NCI-H2196 (cell line): Measurements from ENCODE around the gene AKAP12.
A peak's percentile ranks its signal among the peaks of the same experiment; 100 is the strongest.
"Not testable (repeated sequence)": the region's sequence is repeated elsewhere in the genome, so short reads cannot be mapped to it uniquely, and the experiment has no call there.

Source experiments
- DNase-seq: peaks from one replicate; lab custom pipeline; 2025; ENCODE audit not compliant: unreplicated experiment; lab: John Stamatoyannopoulos, UW

AKAP12 gene

GRCh38 chr6:151307501-151307900 lies 67.7 kb downstream of the AKAP12 start:
- DNase-seq = no peak

- DNase-seq = no peak
Observed at GRCh38 chr6:151309619-151310018, 69.9 kb downstream of the AKAP12 start.

DNA sequence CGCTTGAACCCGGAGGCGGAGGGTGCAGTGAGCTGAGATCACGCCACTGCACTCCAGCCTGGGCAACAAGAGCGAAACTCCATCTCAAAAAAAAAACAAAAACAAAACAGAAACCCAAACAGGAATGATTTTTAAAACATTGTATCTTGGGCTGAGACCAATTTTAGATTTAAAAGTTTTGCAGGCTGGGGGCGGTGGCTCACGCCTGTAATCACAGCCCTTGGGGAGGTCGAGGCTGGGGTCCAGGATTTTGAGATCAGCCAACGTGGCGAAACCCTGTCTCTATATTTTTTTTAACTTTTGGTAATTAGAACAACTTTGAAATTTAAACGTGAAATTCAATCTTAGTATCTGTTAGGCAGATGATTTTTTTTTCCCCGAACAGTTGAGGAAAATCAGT lies 70.5 kb downstream of the AKAP12 start:
- DNase-seq = no peak

GRCh38 chr6:151310852-151311767 lies 71.3 kb downstream of the AKAP12 start:
- DNase-seq = no peak

- peak; percentile 78 for DNase-seq
Observed at GRCh38 chr6:151313066-151313491, 73.3 kb downstream of the AKAP12 start.

- not testable (repeated sequence) for DNase-seq
Observed at GRCh38 chr6:151315661-151316060, 75.9 kb downstream of the AKAP12 start.

DNA sequence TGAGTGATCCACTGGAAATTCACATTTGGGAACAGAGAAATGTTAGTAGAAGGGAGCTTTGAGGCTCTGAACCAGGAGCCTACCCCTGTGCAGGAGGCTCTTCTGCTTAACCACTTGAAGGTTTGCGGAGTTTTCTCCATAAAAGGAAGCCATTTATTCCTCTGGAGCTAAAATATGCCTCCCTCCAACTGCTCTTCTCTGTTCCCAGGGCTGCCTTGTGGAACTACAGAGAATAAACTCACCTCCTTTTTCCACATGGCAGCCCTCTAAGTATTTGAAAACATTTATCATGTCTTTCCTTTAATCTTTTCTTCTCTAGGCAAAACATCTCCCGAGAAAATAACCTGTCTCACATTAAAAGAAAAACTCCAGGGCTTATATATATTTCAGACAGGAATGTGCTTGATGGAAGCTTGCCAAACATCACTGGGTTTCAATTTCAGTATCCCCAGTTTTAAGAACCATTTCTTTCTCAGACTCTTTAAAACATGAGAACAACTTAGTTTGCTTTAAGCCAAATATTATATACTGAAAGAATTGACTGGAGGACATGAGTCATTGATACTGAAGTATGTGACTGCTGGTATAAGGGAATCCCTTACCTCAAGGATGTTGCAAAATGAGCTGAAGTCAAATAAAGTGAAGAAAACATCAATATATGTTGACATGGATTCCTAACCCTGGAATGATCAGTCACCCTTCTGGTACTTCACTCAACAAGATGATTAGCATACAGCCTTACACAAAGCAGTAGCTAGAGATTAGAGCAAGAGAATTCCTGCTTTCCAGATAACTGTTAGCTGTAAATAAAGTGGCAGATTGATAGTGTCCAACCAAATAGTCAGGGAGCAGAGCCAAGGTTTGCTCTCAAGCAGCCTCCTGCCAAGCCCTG lies 77.6 kb downstream of the AKAP12 start:
- DNase-seq = no peak

DNA sequence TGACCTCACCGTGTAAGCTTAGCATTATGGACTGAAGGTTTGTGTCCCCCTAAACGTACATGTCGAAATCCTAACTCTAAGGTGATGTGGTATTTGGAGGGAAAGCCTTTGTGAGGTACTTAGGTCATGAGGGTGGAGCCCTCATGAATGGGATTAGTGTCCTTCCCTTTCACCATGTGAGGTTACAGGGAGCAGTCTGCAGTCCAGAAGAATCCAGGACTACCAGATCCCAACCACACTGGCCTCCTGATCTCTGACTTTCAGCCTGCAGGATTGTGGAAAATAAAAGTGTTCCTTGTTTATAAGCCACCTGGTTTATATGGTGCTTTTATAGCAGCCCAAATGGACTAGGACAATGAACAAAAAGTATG lies 78.2 kb downstream of the AKAP12 start:
- no peak for DNase-seq

- no peak for DNase-seq
Observed at GRCh38 chr6:151320140-151320539, 80.4 kb downstream of the AKAP12 start.

DNA sequence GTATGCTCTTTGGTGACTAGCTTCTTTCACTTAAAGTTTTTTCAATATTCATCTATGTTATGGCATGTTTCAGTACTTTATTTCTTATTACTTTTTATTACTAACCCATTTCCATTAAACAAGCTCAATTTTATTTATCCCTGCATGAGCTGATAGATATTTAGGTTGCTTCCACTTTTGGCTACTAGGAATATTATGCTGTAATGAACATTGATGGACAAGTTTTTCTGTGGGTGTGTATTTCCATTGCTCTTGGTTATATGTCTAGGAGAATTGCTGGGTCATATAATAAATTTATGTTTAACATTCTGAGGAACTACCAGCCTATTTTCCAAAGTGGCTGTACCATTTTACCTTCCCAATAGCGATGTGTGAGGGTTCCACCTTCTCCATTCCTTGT lies 81.7 kb downstream of the AKAP12 start:
- DNase-seq = no peak

DNA sequence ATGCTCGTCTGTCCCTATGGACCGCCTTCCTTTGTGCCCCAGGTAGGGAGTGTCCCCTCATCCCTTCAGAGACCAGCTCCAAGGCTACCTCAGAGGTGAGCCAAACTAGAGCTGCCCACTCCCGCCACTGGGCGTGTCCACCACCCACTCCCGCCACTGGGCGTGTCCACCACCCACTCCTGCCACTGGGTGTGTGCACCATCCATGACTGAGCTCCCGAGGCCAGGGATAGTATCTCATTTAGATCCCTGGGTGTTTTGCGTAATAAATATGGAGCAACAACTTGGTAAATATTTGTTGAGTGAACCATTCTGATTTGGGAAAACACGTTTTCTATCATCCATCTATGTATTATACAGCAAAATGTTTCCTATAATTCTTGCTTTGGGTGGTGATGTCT lies 82.8 kb downstream of the AKAP12 start:
- no peak for DNase-seq

DNA sequence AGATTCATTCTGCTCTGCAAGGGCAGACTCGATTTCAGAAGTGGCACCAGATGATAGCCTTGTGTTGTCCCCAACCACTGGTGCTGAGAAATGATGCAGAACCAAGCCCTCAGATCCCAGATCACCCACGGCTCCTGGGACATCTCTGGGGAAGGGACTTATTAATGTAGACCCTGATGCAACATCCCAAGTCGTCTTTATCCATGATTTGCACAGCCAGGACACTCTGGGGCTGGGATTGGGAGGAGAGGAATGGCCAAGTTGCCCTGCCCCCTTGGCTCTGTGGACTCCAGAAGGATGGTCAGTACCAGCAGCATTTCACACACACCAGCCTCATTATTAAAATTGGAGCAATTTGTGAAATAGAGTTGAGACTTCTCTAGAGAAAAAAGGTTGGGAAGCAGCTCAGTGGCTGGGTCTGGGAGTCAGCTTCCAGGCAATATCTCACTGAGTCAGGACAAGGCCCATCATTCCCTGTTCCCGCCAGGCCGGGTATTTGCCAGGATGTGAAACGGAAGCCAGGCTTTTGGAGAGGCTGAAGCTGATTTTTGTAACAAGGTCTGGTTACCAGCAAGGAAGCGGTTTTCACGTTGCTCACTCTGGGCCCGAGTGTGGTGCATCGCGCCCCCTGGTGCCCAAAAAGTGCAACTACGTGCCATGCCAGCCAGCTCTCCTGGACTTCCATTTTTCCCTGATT lies 84.2 kb downstream of the AKAP12 start:
- DNase-seq = peak; percentile 86

GRCh38 chr6:151324488-151324825 lies 84.7 kb downstream of the AKAP12 start:
- no peak for DNase-seq

DNA sequence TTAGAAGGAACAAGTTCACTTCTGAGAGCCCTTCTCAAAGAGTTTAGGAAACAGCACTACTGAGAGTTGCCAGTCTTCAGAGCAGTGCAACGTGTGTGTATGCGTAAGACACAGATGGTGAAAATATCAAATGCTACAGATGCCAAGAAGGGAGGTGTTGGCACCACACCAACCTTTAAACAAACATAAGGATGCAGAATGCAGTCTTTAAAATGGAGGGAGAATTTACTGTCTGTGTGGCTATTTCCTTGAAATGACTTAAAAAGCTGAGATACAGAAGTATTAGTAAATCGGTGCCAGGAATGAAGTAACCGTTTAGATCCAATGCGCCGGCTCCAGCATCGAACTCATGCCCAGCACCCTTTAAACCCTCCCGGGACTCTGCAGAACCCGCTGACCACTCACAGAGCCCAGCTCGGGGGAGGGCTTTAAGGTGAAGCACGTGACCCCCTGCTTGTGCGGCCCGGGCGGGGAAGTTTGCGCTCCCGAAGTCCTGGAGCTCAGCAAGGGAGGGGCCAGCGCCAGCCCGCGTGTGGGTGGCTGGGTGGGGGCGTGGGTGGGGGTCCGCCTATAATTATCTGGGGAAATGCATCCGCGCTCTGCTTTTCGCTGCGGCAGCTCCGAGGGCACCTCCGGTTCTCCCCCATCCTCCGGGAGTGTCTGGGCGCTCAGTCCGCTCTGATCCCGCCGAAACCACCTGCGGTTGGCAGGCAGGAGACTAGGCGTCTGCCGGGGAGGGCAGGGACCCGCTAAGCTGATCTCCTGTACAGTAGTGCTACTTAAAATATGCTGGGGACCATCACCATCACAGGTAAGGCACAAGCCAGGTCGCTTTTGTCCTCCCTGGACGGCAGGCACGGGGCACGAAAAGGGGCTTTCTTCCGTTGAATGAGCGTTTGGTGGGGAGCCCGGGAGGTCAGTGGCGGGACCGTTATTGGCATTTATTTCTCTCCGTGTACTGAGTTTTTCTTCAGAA lies 85.6 kb downstream of the AKAP12 start:
- peak; percentile 71 for DNase-seq

DNA sequence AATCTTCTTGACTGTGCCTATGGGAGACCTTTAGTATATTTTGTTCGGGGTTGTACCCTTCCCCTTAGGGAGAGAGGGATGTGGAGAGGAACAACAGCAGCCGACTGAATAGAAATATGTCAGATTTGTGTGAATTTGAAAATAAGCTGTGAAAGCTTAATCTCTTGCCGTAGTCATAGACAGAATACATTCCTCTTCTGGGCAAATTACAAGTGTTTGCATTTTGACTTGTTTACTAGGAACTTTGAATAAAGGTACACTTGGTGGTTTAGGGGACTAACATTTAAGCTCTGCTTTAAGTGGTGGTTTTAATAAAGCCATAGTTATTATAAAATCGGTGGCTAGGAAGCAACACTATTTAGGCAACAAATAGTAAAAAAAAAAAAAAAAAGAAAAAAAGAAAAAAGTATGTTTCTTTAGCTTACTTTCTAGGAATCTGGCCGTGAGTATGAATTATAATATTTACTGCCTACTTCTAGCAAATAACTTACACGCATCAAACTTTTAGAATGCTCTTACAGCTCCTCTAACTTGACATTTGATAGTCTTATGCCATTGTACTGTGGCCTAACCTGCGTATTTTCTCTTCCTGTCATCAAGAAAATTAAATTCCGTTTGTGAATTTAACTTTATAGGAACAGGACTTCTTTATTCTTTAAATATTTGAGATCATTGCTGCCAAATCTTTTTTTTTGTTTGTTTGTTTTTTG lies 86.5 kb downstream of the AKAP12 start:
- DNase-seq = no peak

- no peak for DNase-seq
Observed at GRCh38 chr6:151327101-151327500, 87.3 kb downstream of the AKAP12 start.

GRCh38 chr6:151330130-151330696 lies 90.4 kb downstream of the AKAP12 start:
- DNase-seq = no peak

GRCh38 chr6:151335930-151336329 lies 96.2 kb downstream of the AKAP12 start:
- DNase-seq = no peak

GRCh38 chr6:151338651-151339200 lies 99.0 kb downstream of the AKAP12 start:
- DNase-seq = no peak
